GM12891 (cell line): ENCODE measurements around the gene SALL2.

Experiments used
- POLR2A ChIP-seq: IDR thresholded peaks from 2 replicates; pipeline ENCODE4 v1.6.1; 2011; ENCODE audit warnings: low read depth, low read length, control low read depth
- POLR2AphosphoS5 ChIP-seq: IDR thresholded peaks from 2 replicates; pipeline ENCODE4 v1.6.1; 2011; ENCODE audit warnings: low read depth, low read length, control low read depth

DNA sequence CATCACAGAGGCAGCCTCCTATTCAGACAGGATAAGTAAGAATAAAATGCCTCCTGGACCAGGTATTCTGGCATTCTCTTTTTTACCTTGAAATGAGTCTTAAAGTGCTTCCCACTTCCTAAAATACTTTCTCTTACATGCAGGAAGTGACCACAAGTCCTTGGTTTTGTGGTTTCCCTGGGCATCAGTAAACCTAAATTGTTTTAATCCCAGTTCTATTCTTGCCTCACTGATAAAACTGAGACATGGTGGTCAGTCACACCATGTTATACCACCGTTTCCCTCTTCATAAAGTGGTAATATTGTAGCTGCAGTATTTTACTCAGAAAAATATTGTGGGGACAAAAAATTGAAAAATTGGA is 1.2 kb upstream of the SALL2 start:
- TF ChIP-seq POLR2AphosphoS5 (no peak), POLR2A (no peak)
